Right lobe of liver (tissue), 6 donors: Measurements from ENCODE around the gene TBCK. TPM values are rescaled to one million over a fixed set of nuclear protein-coding genes. Genes with fewer than 3 reads are reported as not detected.
"Not testable (repeated sequence)": the region's sequence is repeated elsewhere in the genome, so short reads cannot be mapped to it uniquely, and the experiment has no call there.

Source experiments
- ATAC-seq, 4 donors: fragments of 200-7000 bp; cut with Tn5 transposase; one replicate each; pipeline ENCODE4 v1.9.1; 2020; ENCODE audit warnings: mild to moderate bottlenecking in 4 of 4, moderate library complexity in 4 of 4
- DNase-seq, 3 donors: peaks; one replicate each; pipeline ENCODE4 v3.0.0-alpha.2; 2020
- H3K27ac ChIP-seq, 3 donors: fragments of 200-600 bp; one replicate each; pipeline ENCODE4 v1.8.0; 2022
- H3K27me3 ChIP-seq, 2 donors: fragments of 200-600 bp; one replicate each; pipeline ENCODE4 v1.8.0; 2022
- H3K36me3 ChIP-seq, 4 donors: fragments of 200-600 bp; sonication (generic) in 1 of 4; one replicate each; pipeline versions ENCODE4 v1.5.1 to v1.8.0; 2017 to 2022; ENCODE audit warnings: control low read depth in 1 of 4
- H3K4me1 ChIP-seq, 4 donors: fragments of 200-600 bp; sonication (generic) in 1 of 4; one replicate each; pipeline versions ENCODE4 v1.5.1 to v1.8.0; 2017 to 2022; ENCODE audit warnings: control low read depth in 1 of 4
- H3K4me3 ChIP-seq, 3 donors: fragments of 200-600 bp; one replicate each; pipeline ENCODE4 v1.8.0; 2022
- H3K9me3 ChIP-seq, 4 donors: fragments of 200-600 bp; sonication (generic) in 1 of 4; one replicate each; pipeline versions ENCODE4 v1.5.1 to v1.8.0; 2017 to 2022; ENCODE audit warnings: control low read depth in 1 of 4
- CTCF ChIP-seq, 4 donors: fragments of 200-600 bp in 3 of 4; fragments of 450-650 bp in 1 of 4; IDR thresholded peaks; one replicate each; pipeline versions ENCODE4 v1.5.1 to v1.8.0; 2016 to 2022; ENCODE audit warnings: antibody characterized with exemption in 4 of 4, mild to moderate bottlenecking in 2 of 4
- POLR2A ChIP-seq: fragments of 450-650 bp; IDR thresholded peaks from one replicate; pipeline ENCODE4 v1.6.1; 2017; ENCODE audit warnings: antibody characterized with exemption, mild to moderate bottlenecking
- WGBS: methylation state at CpG from one replicate; pipeline ENCODE4 v1.1.6; 2018; ENCODE audit warnings: low coverage, low lambda C conversion rate; ENCODE audit not compliant: insufficient coverage; ENCODE audit errors: missing lambda C conversion rate; 5-methylcytosine and 5-hydroxymethylcytosine counted together
- intact Hi-C, 2 donors: fragments of 100-400 bp; cut with DNase I; formaldehyde crosslinking; loops; one replicate each; pipeline versions ENCODE4 v1.11.2 to v1.14.1; 2022
- total RNA-seq, 6 experiments: library from RNA; depleted of rRNA in 2 of 6; stranded (reverse); fragments of >200 nt in 2 of 6; fragmentation: NEBNext Ultra II Directional in 3 of 6; extraction: Animal tissue kit (Norgen Biotek cat#: 25700) in 3 of 6; gene quantifications; one replicate each; pipeline versions ENCODE4 v1.1.0 to v1.2.4, GENCODE V29; 2016 to 2023
- donor health status: DM: no; HTN: yes; CAD: no.
- donor health status: DM: no; HTN: no; CAD: no.
- donor health status: DM: no; HTN: no; CAD: no.
- donor health status: DM: no; HTN: yes; CAD: no.
- donor health status: DM: no; HTN: yes; CAD: no.

Gene TBCK
- total RNA-seq, 6 experiments from 2014 or later: 15.1 to 20.1 (median 16.8) TPM

GRCh38 chr4:106132045-106132444, 184.0 kb downstream of the TBCK start:
- Histone ChIP-seq H3K9me3 (no peaks in the 10 kb centered on the region), H3K36me3 (no peaks in the 10 kb centered on the region), H3K4me1 (no peaks in the 10 kb centered on the region), H3K27me3 (no peaks in the 10 kb centered on the region), H3K27ac (no peak overlapping the region), H3K4me3 (no peak overlapping the region)
- no peak for ATAC-seq
- DNase-seq: no peak
- TF ChIP-seq CTCF (IDR thresholded peaks at IDR 0.05): no peak
- TF ChIP-seq POLR2A: no peak
- intact Hi-C loops: no loop called here

- Histone ChIP-seq H3K9me3 (no peaks in the 10 kb centered on the region), H3K27ac (no peak overlapping the region), H3K36me3 (no peaks in the 10 kb centered on the region), H3K4me1 (no peaks in the 10 kb centered on the region), H3K27me3 (no peaks in the 10 kb centered on the region), H3K4me3 (no peak overlapping the region)
- WGBS: 100% methylated on average over 2 of the region's 2 CpGs
- TF ChIP-seq CTCF (IDR thresholded peaks at IDR 0.05): no peak
- TF ChIP-seq POLR2A: no peak
- DNase-seq: no peak
- no peak for ATAC-seq
- intact Hi-C loops: no loop called here
These were observed 189.9 kb downstream of the TBCK start for GRCh38 chr4:106126062-106126461.

- H3K36me3 ChIP-seq, H3K27ac ChIP-seq, DNase-seq, H3K9me3 ChIP-seq, ATAC-seq, H3K27me3 ChIP-seq, intact Hi-C loops, H3K4me1 ChIP-seq, H3K4me3 ChIP-seq: not testable (repeated sequence)
- WGBS: 100% methylated on average over 8 of the region's 28 CpGs
These were observed 196.0 kb downstream of the TBCK start for GRCh38 chr4:106119949-106120555.

GRCh38 chr4:106116025-106116424, 200.0 kb downstream of the TBCK start:
- no peaks in the 10 kb centered on the region for H3K4me1 ChIP-seq
- TF ChIP-seq POLR2A: no peak
- no peak overlapping the region for H3K4me3 ChIP-seq
- no peaks in the 10 kb centered on the region for H3K27me3 ChIP-seq
- WGBS: 90% methylated on average over 2 of the region's 2 CpGs
- peaks cover 0 to 11% (median 5%) of the 10 kb centered on the region in 4 donors for H3K36me3 ChIP-seq
- intact Hi-C loops: no loop called here
- peaks cover 0 to 9% (median 0%) of the 10 kb centered on the region in 4 donors for H3K9me3 ChIP-seq
- ATAC-seq (no peak), DNase-seq (no peak)
- H3K27ac ChIP-seq: no peak overlapping the region

- DNase-seq (no peak), ATAC-seq (no peak)
- Histone ChIP-seq H3K27ac (no peak overlapping the region), H3K4me1 (no peaks in the 10 kb centered on the region), H3K4me3 (no peak overlapping the region), H3K36me3 (peaks cover 0 to 11% (median 5%) of the 10 kb centered on the region in 4 donors), H3K9me3 (peaks cover 0 to 10% (median 0%) of the 10 kb centered on the region in 4 donors), H3K27me3 (no peaks in the 10 kb centered on the region)
- no peak for TF ChIP-seq POLR2A
- no peak for TF ChIP-seq CTCF (IDR thresholded peaks at IDR 0.05)
- intact Hi-C loops: no loop called here
- WGBS: 85% methylated on average over 8 of the region's 8 CpGs
These were observed 201.7 kb downstream of the TBCK start for GRCh38 chr4:106114270-106114669.

- 95% methylated on average over 2 of the region's 2 CpGs for WGBS
- H3K27me3 ChIP-seq, DNase-seq, ATAC-seq, H3K4me1 ChIP-seq, intact Hi-C loops, H3K4me3 ChIP-seq, H3K27ac ChIP-seq: not testable (repeated sequence)
- Histone ChIP-seq H3K9me3 (peaks cover 0 to 12% (median 0%) of the 10 kb centered on the region in 4 donors), H3K36me3 (peaks cover 0 to 11% (median 5%) of the 10 kb centered on the region in 4 donors)
These were observed 204.1 kb downstream of the TBCK start for GRCh38 chr4:106111778-106112469.
